ENCODE measurements around the gene VPS54. TPM values are rescaled to one million over a fixed set of nuclear protein-coding genes. Genes with fewer than 3 reads are reported as not detected.

VPS54 gene, protein sequence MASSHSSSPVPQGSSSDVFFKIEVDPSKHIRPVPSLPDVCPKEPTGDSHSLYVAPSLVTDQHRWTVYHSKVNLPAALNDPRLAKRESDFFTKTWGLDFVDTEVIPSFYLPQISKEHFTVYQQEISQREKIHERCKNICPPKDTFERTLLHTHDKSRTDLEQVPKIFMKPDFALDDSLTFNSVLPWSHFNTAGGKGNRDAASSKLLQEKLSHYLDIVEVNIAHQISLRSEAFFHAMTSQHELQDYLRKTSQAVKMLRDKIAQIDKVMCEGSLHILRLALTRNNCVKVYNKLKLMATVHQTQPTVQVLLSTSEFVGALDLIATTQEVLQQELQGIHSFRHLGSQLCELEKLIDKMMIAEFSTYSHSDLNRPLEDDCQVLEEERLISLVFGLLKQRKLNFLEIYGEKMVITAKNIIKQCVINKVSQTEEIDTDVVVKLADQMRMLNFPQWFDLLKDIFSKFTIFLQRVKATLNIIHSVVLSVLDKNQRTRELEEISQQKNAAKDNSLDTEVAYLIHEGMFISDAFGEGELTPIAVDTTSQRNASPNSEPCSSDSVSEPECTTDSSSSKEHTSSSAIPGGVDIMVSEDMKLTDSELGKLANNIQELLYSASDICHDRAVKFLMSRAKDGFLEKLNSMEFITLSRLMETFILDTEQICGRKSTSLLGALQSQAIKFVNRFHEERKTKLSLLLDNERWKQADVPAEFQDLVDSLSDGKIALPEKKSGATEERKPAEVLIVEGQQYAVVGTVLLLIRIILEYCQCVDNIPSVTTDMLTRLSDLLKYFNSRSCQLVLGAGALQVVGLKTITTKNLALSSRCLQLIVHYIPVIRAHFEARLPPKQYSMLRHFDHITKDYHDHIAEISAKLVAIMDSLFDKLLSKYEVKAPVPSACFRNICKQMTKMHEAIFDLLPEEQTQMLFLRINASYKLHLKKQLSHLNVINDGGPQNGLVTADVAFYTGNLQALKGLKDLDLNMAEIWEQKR
- total RNA-seq = 10 to 100 TPM; 18.2 to 49.3 TPM
- polyA plus RNA-seq = 10 to 100 TPM; 12.5 to 13.1 TPM
- long read RNA-seq, donor 1, full-length matches to known transcripts = 2 of 14 reads
- long read RNA-seq, donor 1, partial matches to known transcripts = 12 of 14 reads
- long read RNA-seq, donor 1, other reads (novel, unspliced or antisense) = 0 of 14 reads
- long read RNA-seq, donor 2 = 0 reads
- long read RNA-seq, donor 3, partial matches to known transcripts = 0 of 1 reads
- long read RNA-seq, donor 3, other reads (novel, unspliced or antisense) = 0 of 1 reads
- long read RNA-seq, donor 4, partial matches to known transcripts = 7 of 7 reads
- long read RNA-seq, donor 4, other reads (novel, unspliced or antisense) = 0 of 7 reads
- long read RNA-seq, donor 5, partial matches to known transcripts = 15 of 16 reads
- long read RNA-seq, donor 5, other reads (novel, unspliced or antisense) = 0 of 16 reads

- DNase-seq (peak; percentile 74 to 85 (median 83)), ATAC-seq (ENCODE audit: insufficient read depth, low FRiP score) (peak; percentile 84)
- no peaks in the 10 kb centered on the region for H3K9me3 ChIP-seq (ENCODE audit: control insufficient read depth in 4 of 4, insufficient read depth in 3 of 4, low read length in 3 of 4)
- H3K4me1 ChIP-seq (ENCODE audit: control insufficient read depth in 5 of 5, insufficient read depth in 5 of 5, low read length in 5 of 5) = peaks cover 2 to 24% (median 10%) of the 10 kb centered on the region in 5 donors
- H3K36me3 ChIP-seq (ENCODE audit: control insufficient read depth in 4 of 4, insufficient read depth in 4 of 4, low read length in 4 of 4) = no peaks in the 10 kb centered on the region
- peak within 1 kb of the TSS; percentile 83 to 91 for H3K9ac ChIP-seq (ENCODE audit: insufficient read depth in 1 of 2, low read length in 2 of 2)
- H3K4me3 ChIP-seq = peak within 1 kb of the TSS; percentile 86
- WGBS, 2 donors = 1 to 2% methylated on average over 68 to 77 of the region's 77 CpGs
- TF ChIP-seq, protein P1, sequence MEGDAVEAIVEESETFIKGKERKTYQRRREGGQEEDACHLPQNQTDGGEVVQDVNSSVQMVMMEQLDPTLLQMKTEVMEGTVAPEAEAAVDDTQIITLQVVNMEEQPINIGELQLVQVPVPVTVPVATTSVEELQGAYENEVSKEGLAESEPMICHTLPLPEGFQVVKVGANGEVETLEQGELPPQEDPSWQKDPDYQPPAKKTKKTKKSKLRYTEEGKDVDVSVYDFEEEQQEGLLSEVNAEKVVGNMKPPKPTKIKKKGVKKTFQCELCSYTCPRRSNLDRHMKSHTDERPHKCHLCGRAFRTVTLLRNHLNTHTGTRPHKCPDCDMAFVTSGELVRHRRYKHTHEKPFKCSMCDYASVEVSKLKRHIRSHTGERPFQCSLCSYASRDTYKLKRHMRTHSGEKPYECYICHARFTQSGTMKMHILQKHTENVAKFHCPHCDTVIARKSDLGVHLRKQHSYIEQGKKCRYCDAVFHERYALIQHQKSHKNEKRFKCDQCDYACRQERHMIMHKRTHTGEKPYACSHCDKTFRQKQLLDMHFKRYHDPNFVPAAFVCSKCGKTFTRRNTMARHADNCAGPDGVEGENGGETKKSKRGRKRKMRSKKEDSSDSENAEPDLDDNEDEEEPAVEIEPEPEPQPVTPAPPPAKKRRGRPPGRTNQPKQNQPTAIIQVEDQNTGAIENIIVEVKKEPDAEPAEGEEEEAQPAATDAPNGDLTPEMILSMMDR (IDR thresholded peaks at IDR 0.05; ENCODE audit: control extremely low read depth, extremely low read depth) = no peak
- peak within 1 kb of the TSS; percentile 94 to 99 for H3K27ac ChIP-seq (ENCODE audit: low read depth in 1 of 2, low read length in 1 of 2)
- H3K27me3 ChIP-seq (ENCODE audit: control insufficient read depth in 3 of 3, insufficient read depth in 3 of 3, low read length in 2 of 3) = no peaks in the 10 kb centered on the region
These were observed at the start of gene VPS54 for GRCh38 chr2:64019083-64019974. Gene VPS54 (minus strand): TSS chr2:64019428. CDS start chr2:63983999, 35,429 bp downstream.

GRCh38 chr2:64067326-64067725 lies 48.1 kb upstream of the VPS54 start:
- Histone ChIP-seq H3K9ac (ENCODE audit: insufficient read depth in 1 of 2, low read length in 2 of 2) (no peak overlapping the region), H3K9me3 (ENCODE audit: control insufficient read depth in 4 of 4, insufficient read depth in 3 of 4, low read length in 3 of 4) (no peaks in the 10 kb centered on the region), H3K27me3 (ENCODE audit: control insufficient read depth in 3 of 3, insufficient read depth in 3 of 3, low read length in 2 of 3) (no peaks in the 10 kb centered on the region), H3K27ac (ENCODE audit: low read depth in 1 of 2, low read length in 1 of 2) (no peak overlapping the region), H3K36me3 (ENCODE audit: control insufficient read depth in 4 of 4, insufficient read depth in 4 of 4, low read length in 4 of 4) (no peaks in the 10 kb centered on the region), H3K4me3 (no peak overlapping the region), H3K4me1 (ENCODE audit: control insufficient read depth in 5 of 5, insufficient read depth in 5 of 5, low read length in 5 of 5) (peaks cover 0 to 21% (median 3%) of the 10 kb centered on the region in 5 donors)
- 49 to 71% methylated on average over 1 of the region's 1 CpG for WGBS, 2 donors
- DNase-seq = no peak
- ATAC-seq (ENCODE audit: insufficient read depth, low FRiP score) = no peak
- TF ChIP-seq, protein P1 (IDR thresholded peaks at IDR 0.05; ENCODE audit: control extremely low read depth, extremely low read depth) = no peak

- DNase-seq (no peak), ATAC-seq (ENCODE audit: insufficient read depth, low FRiP score) (no peak)
- no peak overlapping the region for H3K4me3 ChIP-seq
- TF ChIP-seq, protein P1 (IDR thresholded peaks at IDR 0.05; ENCODE audit: control extremely low read depth, extremely low read depth) = no peak
- 69 to 85% methylated on average over 6 of the region's 6 CpGs for WGBS, 2 donors
- no peaks in the 10 kb centered on the region for H3K9me3 ChIP-seq (ENCODE audit: control insufficient read depth in 4 of 4, insufficient read depth in 3 of 4, low read length in 3 of 4)
- H3K27ac ChIP-seq (ENCODE audit: low read depth in 1 of 2, low read length in 1 of 2) = no peak overlapping the region
- no peaks in the 10 kb centered on the region for H3K27me3 ChIP-seq (ENCODE audit: control insufficient read depth in 3 of 3, insufficient read depth in 3 of 3, low read length in 2 of 3)
- peaks cover 0 to 21% (median 3%) of the 10 kb centered on the region in 5 donors for H3K4me1 ChIP-seq (ENCODE audit: control insufficient read depth in 5 of 5, insufficient read depth in 5 of 5, low read length in 5 of 5)
- no peak overlapping the region for H3K9ac ChIP-seq (ENCODE audit: insufficient read depth in 1 of 2, low read length in 2 of 2)
- no peaks in the 10 kb centered on the region for H3K36me3 ChIP-seq (ENCODE audit: control insufficient read depth in 4 of 4, insufficient read depth in 4 of 4, low read length in 4 of 4)
These were observed 46.3 kb upstream of the VPS54 start for GRCh38 chr2:64065516-64065915.

All from lung (tissue), 16 donors.